Measurements from ENCODE around the gene HSPH1. TPM values are rescaled to one million over a fixed set of nuclear protein-coding genes. Genes with fewer than 3 reads are reported as not detected.

HSPH1 gene
- total RNA-seq, 1 experiment from 2014 or later, result 145 TPM

GRCh38 chr13:31168736-31169135 is 7.0 kb upstream of the HSPH1 start:
- intact Hi-C loops (cut with micrococcal nuclease; ENCODE audit: unreplicated experiment) (no loop called here), in situ Hi-C loops (cut with HindIII; ENCODE audit: low pct_unique_long_range_greater_than_20kb, low sequenced_read_pairs) (no loop called here)
- TF ChIP-seq TCF7L2 (IDR thresholded peaks at IDR 0.05; ENCODE audit: low read depth, low read length), result no peak
- no peak for TF ChIP-seq REST (IDR thresholded peaks at IDR 0.05; ENCODE audit: insufficient read depth in 1 of 2, low read depth in 2 of 2, low read length in 1 of 2)
- no peak for TF ChIP-seq POLR2AphosphoS5 (IDR thresholded peaks at IDR 0.05; ENCODE audit: low read depth, low read length)
- no peak for TF ChIP-seq SIN3A (IDR thresholded peaks at IDR 0.05; ENCODE audit: borderline replicate concordance, insufficient read depth, low read depth, low read length)
- TF ChIP-seq CTCF (IDR thresholded peaks at IDR 0.05), result no peak
- Histone ChIP-seq H3K9me3 (ENCODE audit: control insufficient read depth, insufficient read depth, low read depth, low read length) (no peaks in the 10 kb centered on the region), H3K27ac (ENCODE audit: low read length) (no peak overlapping the region), H3K27me3 (ENCODE audit: control insufficient read depth, insufficient read depth, low read length) (no peaks in the 10 kb centered on the region), H3K4me3 (ENCODE audit: low read depth in 2 of 2, low read length in 2 of 2) (no peak overlapping the region), H3K36me3 (ENCODE audit: control insufficient read depth, insufficient read depth, low read length) (no peaks in the 10 kb centered on the region), H3K4me1 (ENCODE audit: control insufficient read depth, insufficient read depth, low read length) (peaks cover 9% of the 10 kb centered on the region)
- ATAC-seq (no peak), DNase-seq (ENCODE audit: low read depth, low spot score) (no peak)
- no TSS peak for BruUV-seq (replicated peaks)
- ChIA-PET CTCF (no interaction called here), POLR2A (no interaction called here)

DNA sequence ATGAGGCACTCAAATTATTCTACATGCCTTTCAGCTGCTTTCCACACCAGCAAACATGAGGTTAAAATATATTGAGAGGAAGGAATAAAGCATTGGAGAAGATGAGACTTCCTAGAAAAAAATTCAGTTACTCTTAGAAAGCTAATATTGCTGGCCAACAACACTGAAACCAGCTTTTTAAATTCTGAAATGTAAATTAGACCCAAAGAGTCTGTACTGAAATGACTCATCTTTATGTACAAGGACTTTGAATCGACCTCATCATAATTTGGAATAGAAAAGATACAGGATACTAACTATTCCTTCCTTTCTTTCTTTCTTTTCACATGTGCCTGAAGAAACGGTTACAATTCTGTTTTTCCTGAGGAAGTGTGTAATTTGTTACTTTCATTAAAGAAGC is 6.5 kb upstream of the HSPH1 start:
- CTCF ChIA-PET, result no interaction called here
- no peak overlapping the region for H3K4me3 ChIP-seq (ENCODE audit: low read depth in 2 of 2, low read length in 2 of 2)
- no peak overlapping the region for H3K27ac ChIP-seq (ENCODE audit: low read length)
- POLR2A ChIA-PET, result no interaction called here
- TF ChIP-seq REST (IDR thresholded peaks at IDR 0.05; ENCODE audit: insufficient read depth in 1 of 2, low read depth in 2 of 2, low read length in 1 of 2), result no peak
- no peak for TF ChIP-seq CTCF (IDR thresholded peaks at IDR 0.05)
- no peak for TF ChIP-seq SIN3A (IDR thresholded peaks at IDR 0.05; ENCODE audit: borderline replicate concordance, insufficient read depth, low read depth, low read length)
- TF ChIP-seq TCF7L2 (IDR thresholded peaks at IDR 0.05; ENCODE audit: low read depth, low read length), result no peak
- no peak for TF ChIP-seq POLR2AphosphoS5 (IDR thresholded peaks at IDR 0.05; ENCODE audit: low read depth, low read length)
- H3K27me3 ChIP-seq (ENCODE audit: control insufficient read depth, insufficient read depth, low read length), result no peaks in the 10 kb centered on the region
- H3K9me3 ChIP-seq (ENCODE audit: control insufficient read depth, insufficient read depth, low read depth, low read length), result no peaks in the 10 kb centered on the region
- H3K4me1 ChIP-seq (ENCODE audit: control insufficient read depth, insufficient read depth, low read length), result peaks cover 8% of the 10 kb centered on the region
- no peak for DNase-seq (ENCODE audit: low read depth, low spot score)
- intact Hi-C loops (cut with micrococcal nuclease; ENCODE audit: unreplicated experiment) (no loop called here), in situ Hi-C loops (cut with HindIII; ENCODE audit: low pct_unique_long_range_greater_than_20kb, low sequenced_read_pairs) (no loop called here)
- no peak for ATAC-seq
- no peaks in the 10 kb centered on the region for H3K36me3 ChIP-seq (ENCODE audit: control insufficient read depth, insufficient read depth, low read length)
- BruUV-seq (replicated peaks), result no TSS peak

Measured in Panc1 (cell line).